ENCODE results near the gene HDAC1. TPM values are rescaled to one million over a fixed set of nuclear protein-coding genes. Genes with fewer than 3 reads are reported as not detected.

The HDAC1 gene
- total and polyA plus RNA-seq, 2 of the 13 experiments (the other 11 are each of a cell fraction or from before 2014, with no cell fraction given) = 93.5 to 189 TPM

DNA sequence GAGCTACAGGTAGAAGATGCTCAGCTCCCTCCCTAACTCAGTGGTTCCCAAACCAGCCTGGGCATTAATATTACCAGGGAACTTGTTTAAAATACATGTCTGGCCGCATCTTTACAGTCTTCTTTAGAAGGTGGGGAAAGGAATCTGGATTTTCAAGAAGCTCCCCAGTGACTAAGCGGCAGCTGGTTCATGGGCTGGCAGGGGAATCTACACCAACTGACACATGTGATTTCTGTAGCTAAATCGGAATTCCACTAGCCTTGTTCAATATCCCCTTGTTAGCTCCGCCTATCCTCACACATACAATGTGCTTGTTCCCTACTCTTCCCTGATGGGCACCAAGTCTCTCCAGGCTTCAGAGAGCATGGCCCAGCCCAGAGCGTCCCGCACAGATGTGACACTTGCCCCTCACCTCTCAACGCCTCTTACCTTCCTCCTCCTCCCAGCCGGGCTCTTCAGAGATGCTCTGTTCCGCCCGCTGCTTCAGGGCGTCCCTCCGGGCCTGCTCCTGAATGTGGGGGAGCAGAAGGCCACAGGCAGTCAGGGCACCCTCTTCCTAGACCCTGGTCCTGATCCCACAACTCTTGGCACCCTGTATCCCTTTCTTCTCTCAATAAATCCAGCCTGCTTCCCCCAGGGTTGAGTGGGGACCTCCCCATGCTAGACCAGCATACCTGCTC lies 85.8 kb downstream of the HDAC1 start:
- Histone ChIP-seq H3K27me3 (ENCODE audit: control insufficient read depth in 1 of 2, insufficient read depth in 2 of 2, low read length in 2 of 2) (no peaks in the 10 kb centered on the region), H3K4me3 (replicated peaks in 1 of 3; ENCODE audit: insufficient read depth in 1 of 3, low read depth in 2 of 3, low read length in 3 of 3) (no peak overlapping the region), H3K9me3 (ENCODE audit: low read length) (no peaks in the 10 kb centered on the region), H2AFZ (ENCODE audit: low read length) (no peak overlapping the region), H3K27ac (ENCODE audit: extremely low read length, insufficient read depth, low read length) (no peak overlapping the region), H3K4me2 (ENCODE audit: low read depth, low read length) (no peak overlapping the region), H3K79me2 (ENCODE audit: insufficient read depth, low read length) (no peaks in the 10 kb centered on the region), H3K9ac (ENCODE audit: insufficient read depth, low read depth, low read length) (no peak overlapping the region), H3K4me1 (ENCODE audit: insufficient read depth, low read length) (no peaks in the 10 kb centered on the region), H4K20me1 (ENCODE audit: insufficient read depth, low read length) (no peaks in the 10 kb centered on the region), H3K36me3 (replicated peaks in 1 of 2; ENCODE audit: control insufficient read depth in 1 of 2, insufficient read depth in 2 of 2, low read length in 2 of 2) (peaks cover 48 to 93% of the 10 kb centered on the region in 2 experiments)
- ATAC-seq (no peak), FAIRE-seq (no peak), DNase-seq (ENCODE audit: low spot score) (no peak)
- intact Hi-C loops (cut with micrococcal nuclease; ENCODE audit: unreplicated experiment) (no loop called here), in situ Hi-C loops (cut with HindIII; ENCODE audit: extremely low pct_ligation_motif_present, low pct_unique_long_range_greater_than_20kb) (no loop called here)
- ChIA-PET CTCF (ENCODE audit: low intra/inter-chr PET ratio, low total read pairs) (no interaction called here), POLR2A (interaction anchor here (0.7 to 1.5 kb wide), 4 partner anchors 11 to 26 kb away, joined by 3 to 6 read pairs (median 4); partner anchors contain the start of gene BSDC1)
- 96% methylated on average over 12 of the region's 12 CpGs for WGBS (ENCODE audit: low lambda C conversion rate)
- BruUV-seq (replicated peaks) = no TSS peak
- TF ChIP-seq, protein P1, sequence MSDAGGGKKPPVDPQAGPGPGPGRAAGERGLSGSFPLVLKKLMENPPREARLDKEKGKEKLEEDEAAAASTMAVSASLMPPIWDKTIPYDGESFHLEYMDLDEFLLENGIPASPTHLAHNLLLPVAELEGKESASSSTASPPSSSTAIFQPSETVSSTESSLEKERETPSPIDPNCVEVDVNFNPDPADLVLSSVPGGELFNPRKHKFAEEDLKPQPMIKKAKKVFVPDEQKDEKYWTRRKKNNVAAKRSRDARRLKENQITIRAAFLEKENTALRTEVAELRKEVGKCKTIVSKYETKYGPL (CRISPR knock-in tag; IDR thresholded peaks at IDR 0.05) = no peak
- TF ChIP-seq, protein P2, sequence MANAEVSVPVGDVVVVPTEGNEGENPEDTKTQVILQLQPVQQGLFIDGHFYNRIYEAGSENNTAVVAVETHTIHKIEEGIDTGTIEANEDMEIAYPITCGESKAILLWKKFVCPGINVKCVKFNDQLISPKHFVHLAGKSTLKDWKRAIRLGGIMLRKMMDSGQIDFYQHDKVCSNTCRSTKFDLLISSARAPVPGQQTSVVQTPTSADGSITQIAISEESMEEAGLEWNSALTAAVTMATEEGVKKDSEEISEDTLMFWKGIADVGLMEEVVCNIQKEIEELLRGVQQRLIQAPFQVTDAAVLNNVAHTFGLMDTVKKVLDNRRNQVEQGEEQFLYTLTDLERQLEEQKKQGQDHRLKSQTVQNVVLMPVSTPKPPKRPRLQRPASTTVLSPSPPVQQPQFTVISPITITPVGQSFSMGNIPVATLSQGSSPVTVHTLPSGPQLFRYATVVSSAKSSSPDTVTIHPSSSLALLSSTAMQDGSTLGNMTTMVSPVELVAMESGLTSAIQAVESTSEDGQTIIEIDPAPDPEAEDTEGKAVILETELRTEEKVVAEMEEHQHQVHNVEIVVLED (CRISPR knock-in tag; IDR thresholded peaks at IDR 0.05; ENCODE audit: borderline replicate concordance) = no peak
- TF ChIP-seq, protein P3, sequence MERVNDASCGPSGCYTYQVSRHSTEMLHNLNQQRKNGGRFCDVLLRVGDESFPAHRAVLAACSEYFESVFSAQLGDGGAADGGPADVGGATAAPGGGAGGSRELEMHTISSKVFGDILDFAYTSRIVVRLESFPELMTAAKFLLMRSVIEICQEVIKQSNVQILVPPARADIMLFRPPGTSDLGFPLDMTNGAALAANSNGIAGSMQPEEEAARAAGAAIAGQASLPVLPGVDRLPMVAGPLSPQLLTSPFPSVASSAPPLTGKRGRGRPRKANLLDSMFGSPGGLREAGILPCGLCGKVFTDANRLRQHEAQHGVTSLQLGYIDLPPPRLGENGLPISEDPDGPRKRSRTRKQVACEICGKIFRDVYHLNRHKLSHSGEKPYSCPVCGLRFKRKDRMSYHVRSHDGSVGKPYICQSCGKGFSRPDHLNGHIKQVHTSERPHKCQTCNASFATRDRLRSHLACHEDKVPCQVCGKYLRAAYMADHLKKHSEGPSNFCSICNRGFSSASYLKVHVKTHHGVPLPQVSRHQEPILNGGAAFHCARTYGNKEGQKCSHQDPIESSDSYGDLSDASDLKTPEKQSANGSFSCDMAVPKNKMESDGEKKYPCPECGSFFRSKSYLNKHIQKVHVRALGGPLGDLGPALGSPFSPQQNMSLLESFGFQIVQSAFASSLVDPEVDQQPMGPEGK (CRISPR knock-in tag; IDR thresholded peaks at IDR 0.05) = no peak
- TF ChIP-seq, protein P4, sequence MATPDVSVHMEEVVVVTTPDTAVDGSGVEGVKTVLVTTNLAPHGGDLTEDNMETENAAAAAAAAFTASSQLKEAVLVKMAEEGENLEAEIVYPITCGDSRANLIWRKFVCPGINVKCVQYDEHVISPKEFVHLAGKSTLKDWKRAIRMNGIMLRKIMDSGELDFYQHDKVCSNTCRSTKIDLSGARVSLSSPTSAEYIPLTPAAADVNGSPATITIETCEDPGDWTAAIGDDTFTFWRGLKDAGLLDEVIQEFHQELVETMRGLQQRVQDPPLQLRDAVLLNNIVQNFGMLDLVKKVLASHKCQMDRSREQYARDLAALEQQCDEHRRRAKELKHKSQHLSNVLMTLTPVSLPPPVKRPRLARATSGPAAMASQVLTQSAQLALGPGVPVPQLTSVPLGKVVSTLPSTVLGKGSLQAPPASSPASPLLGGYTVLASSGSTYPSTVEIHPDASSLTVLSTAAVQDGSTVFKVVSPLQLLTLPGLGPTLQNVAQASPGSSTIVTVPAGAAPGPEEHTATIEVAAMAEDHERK (CRISPR knock-in tag; IDR thresholded peaks at IDR 0.05; ENCODE audit: low read depth) = no peak
- TF ChIP-seq ATRX (CRISPR knock-in tag; IDR thresholded peaks at IDR 0.05; ENCODE audit: borderline replicate concordance) = no peak
- TF ChIP-seq ZNF816 (CRISPR knock-in tag; IDR thresholded peaks at IDR 0.05; ENCODE audit: borderline replicate concordance) = no peak
- TF ChIP-seq ZNF556 (CRISPR knock-in tag; IDR thresholded peaks at IDR 0.05; ENCODE audit: borderline replicate concordance) = no peak
- no peak for TF ChIP-seq ZSCAN22 (CRISPR knock-in tag; IDR thresholded peaks at IDR 0.05)
- no peak for TF ChIP-seq NR3C1 (CRISPR knock-in tag; IDR thresholded peaks at IDR 0.05)
- TF ChIP-seq ZNF749 (CRISPR knock-in tag; IDR thresholded peaks at IDR 0.05; ENCODE audit: borderline replicate concordance) = no peak
- no peak for TF ChIP-seq ZNF780A (CRISPR knock-in tag; IDR thresholded peaks at IDR 0.05)
- no peak for TF ChIP-seq CHD2 (IDR thresholded peaks at IDR 0.05; ENCODE audit: low read depth, low read length)
- TF ChIP-seq, protein P5, sequence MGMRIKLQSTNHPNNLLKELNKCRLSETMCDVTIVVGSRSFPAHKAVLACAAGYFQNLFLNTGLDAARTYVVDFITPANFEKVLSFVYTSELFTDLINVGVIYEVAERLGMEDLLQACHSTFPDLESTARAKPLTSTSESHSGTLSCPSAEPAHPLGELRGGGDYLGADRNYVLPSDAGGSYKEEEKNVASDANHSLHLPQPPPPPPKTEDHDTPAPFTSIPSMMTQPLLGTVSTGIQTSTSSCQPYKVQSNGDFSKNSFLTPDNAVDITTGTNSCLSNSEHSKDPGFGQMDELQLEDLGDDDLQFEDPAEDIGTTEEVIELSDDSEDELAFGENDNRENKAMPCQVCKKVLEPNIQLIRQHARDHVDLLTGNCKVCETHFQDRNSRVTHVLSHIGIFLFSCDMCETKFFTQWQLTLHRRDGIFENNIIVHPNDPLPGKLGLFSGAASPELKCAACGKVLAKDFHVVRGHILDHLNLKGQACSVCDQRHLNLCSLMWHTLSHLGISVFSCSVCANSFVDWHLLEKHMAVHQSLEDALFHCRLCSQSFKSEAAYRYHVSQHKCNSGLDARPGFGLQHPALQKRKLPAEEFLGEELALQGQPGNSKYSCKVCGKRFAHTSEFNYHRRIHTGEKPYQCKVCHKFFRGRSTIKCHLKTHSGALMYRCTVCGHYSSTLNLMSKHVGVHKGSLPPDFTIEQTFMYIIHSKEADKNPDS (CRISPR knock-in tag; IDR thresholded peaks at IDR 0.05) = no peak
- TF ChIP-seq PRPF4 (IDR thresholded peaks at IDR 0.05; ENCODE audit: low read depth, low read length, poor library complexity, severe bottlenecking) = no peak
- no peak for TF ChIP-seq ZNF83 (CRISPR knock-in tag; IDR thresholded peaks at IDR 0.05; ENCODE audit: borderline replicate concordance)
- TF ChIP-seq NPAS2 (CRISPR knock-in tag; IDR thresholded peaks at IDR 0.05; ENCODE audit: borderline replicate concordance) = no peak

Data from HepG2 (cell line).